ENCODE measurements around the gene IRF2.

DNA sequence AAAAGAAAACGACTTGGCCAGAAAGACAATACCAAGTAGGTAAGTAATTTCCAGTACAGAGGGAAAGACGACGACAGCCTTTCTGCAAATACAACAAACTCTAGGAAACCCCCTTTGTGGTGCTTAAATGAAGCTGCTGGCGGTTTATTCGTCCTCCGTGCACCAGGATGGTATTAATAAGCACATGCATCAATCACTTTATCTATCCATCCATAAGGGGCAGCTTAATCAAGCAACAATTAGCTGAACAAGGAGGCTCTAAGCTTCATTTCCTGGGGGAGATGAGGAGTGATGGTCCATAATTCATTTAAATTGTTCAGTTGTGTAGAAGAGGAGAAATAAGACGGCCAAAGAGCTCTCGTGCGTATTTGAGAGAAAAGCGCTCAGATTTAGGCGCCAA, 26.2 kb downstream of the IRF2 start:
- TF ChIP-seq POLR2A (IDR thresholded peaks at IDR 0.05; ENCODE audit: low read depth, low read length) (no peak), POLR2AphosphoS5 (IDR thresholded peaks at IDR 0.05; ENCODE audit: low read depth, low read length) (no peak), SPI1 (IDR thresholded peaks at IDR 0.05; ENCODE audit: low read depth, low read length) (no peak), POU2F2 (IDR thresholded peaks at IDR 0.05; ENCODE audit: low read depth, low read length) (no peak)

Data from GM12891 (cell line).